HUES64 (cell line): Measurements from ENCODE around the gene AMER2.

ENCODE experiments used
- H3K27ac ChIP-seq: 2 replicates; pipeline ENCODE4 v1.7.0; 2013; ENCODE audit warnings: low read depth, low read length, inconsistent platforms
- H3K27me3 ChIP-seq: 2 replicates; pipeline ENCODE4 v1.6.1; 2013; ENCODE audit warnings: mild to moderate bottlenecking, low read length; ENCODE audit not compliant: insufficient read depth
- H3K36me3 ChIP-seq: 2 replicates; pipeline ENCODE4 v1.6.1; 2013; ENCODE audit warnings: mild to moderate bottlenecking, low read length; ENCODE audit not compliant: insufficient read depth
- H3K4me1 ChIP-seq: 2 replicates; pipeline ENCODE4 v1.6.1; 2013; ENCODE audit warnings: mild to moderate bottlenecking, low read length, moderate library complexity; ENCODE audit not compliant: insufficient read depth
- H3K4me3 ChIP-seq: 2 replicates; pipeline ENCODE4 v1.5.1; 2013; ENCODE audit warnings: mild to moderate bottlenecking, low read length, moderate library complexity
- H3K9ac ChIP-seq: 2 replicates; pipeline ENCODE4 v1.6.1; 2013; ENCODE audit warnings: mild to moderate bottlenecking, low read depth, low read length
- H3K9me3 ChIP-seq: 2 replicates; pipeline ENCODE4 v1.6.1; 2013; ENCODE audit warnings: low read depth, low read length; ENCODE audit not compliant: insufficient read depth
- WGBS: fragments of 150-250, 120-280 bp; methylation state at CpG from one replicate; pipeline ENCODE4 v1.1.7; 2013; ENCODE audit warnings: missing lambda C conversion rate; 5-methylcytosine and 5-hydroxymethylcytosine counted together

The AMER2 gene

GRCh38 chr13:25130944-25131343 is 41.1 kb downstream of the AMER2 start:
- 74% methylated on average over 3 of the region's 3 CpGs for WGBS
- Histone ChIP-seq H3K9me3 (peaks cover 10% of the 10 kb centered on the region), H3K27ac (no peak overlapping the region), H3K27me3 (peaks cover 4% of the 10 kb centered on the region), H3K4me1 (peaks cover 21% of the 10 kb centered on the region), H3K9ac (no peak overlapping the region), H3K4me3 (no peak overlapping the region), H3K36me3 (no peaks in the 10 kb centered on the region)

- Histone ChIP-seq H3K9me3 (peaks cover 11% of the 10 kb centered on the region), H3K4me1 (peaks cover 16% of the 10 kb centered on the region), H3K9ac (no peak overlapping the region), H3K27ac (no peak overlapping the region), H3K27me3 (no peaks in the 10 kb centered on the region), H3K4me3 (no peak overlapping the region), H3K36me3 (no peaks in the 10 kb centered on the region)
- WGBS: 87% methylated on average over 8 of the region's 8 CpGs
These were observed 53.6 kb downstream of the AMER2 start for GRCh38 chr13:25118378-25118905.

- Histone ChIP-seq H3K4me3 (no peak overlapping the region), H3K9ac (no peak overlapping the region), H3K4me1 (peaks cover 16% of the 10 kb centered on the region), H3K27ac (no peak overlapping the region), H3K36me3 (no peaks in the 10 kb centered on the region), H3K27me3 (no peaks in the 10 kb centered on the region), H3K9me3 (peaks cover 3% of the 10 kb centered on the region)
- 91% methylated on average over 16 of the region's 16 CpGs for WGBS
These were observed 54.8 kb downstream of the AMER2 start for GRCh38 chr13:25117312-25117711.

- Histone ChIP-seq H3K27ac (no peak overlapping the region), H3K4me3 (no peak overlapping the region), H3K36me3 (no peaks in the 10 kb centered on the region), H3K4me1 (peaks cover 23% of the 10 kb centered on the region), H3K9ac (no peak overlapping the region), H3K9me3 (no peaks in the 10 kb centered on the region), H3K27me3 (no peaks in the 10 kb centered on the region)
- WGBS: 96% methylated on average over 3 of the region's 3 CpGs
These were observed 56.0 kb downstream of the AMER2 start for GRCh38 chr13:25116044-25116443.

- H3K36me3 ChIP-seq: no peaks in the 10 kb centered on the region
- H3K9me3 ChIP-seq: no peaks in the 10 kb centered on the region
- WGBS: 38% methylated on average over 3 of the region's 3 CpGs
- peaks cover 23% of the 10 kb centered on the region for H3K4me1 ChIP-seq
- no peak overlapping the region for H3K27ac ChIP-seq
- H3K4me3 ChIP-seq: no peak overlapping the region
- no peak overlapping the region for H3K9ac ChIP-seq
- no peaks in the 10 kb centered on the region for H3K27me3 ChIP-seq
These were observed 57.9 kb downstream of the AMER2 start for GRCh38 chr13:25114220-25114619.

- no peak overlapping the region for H3K4me3 ChIP-seq
- no peak overlapping the region for H3K27ac ChIP-seq
- H3K36me3 ChIP-seq: no peaks in the 10 kb centered on the region
- no peaks in the 10 kb centered on the region for H3K27me3 ChIP-seq
- peaks cover 10% of the 10 kb centered on the region for H3K4me1 ChIP-seq
- H3K9ac ChIP-seq: no peak overlapping the region
- 74% methylated on average over 2 of the region's 3 CpGs for WGBS
- H3K9me3 ChIP-seq: no peaks in the 10 kb centered on the region
These were observed 59.3 kb downstream of the AMER2 start for GRCh38 chr13:25112695-25113255.
